A673 (cell line): ENCODE measurements around the gene HECW1. TPM values are rescaled to one million over a fixed set of nuclear protein-coding genes. Genes with fewer than 3 reads are reported as not detected.

Experiments
- BruUV-seq: library from RNA; stranded (reverse); fragments of 400-500 nt; replicated peaks from 2 replicates; lab custom pipeline; 2021; lab: Mats Ljungman, UMichigan
- CTCF ChIA-PET: fragments of 300-600 bp; sonication (Branson Sonifier 250); formaldehyde crosslinking; loops from one replicate; lab custom pipeline; 2022; ENCODE audit warnings: antibody characterized with exemption; lab: Charles Lee
- POLR2A ChIA-PET: fragments of 300-600 bp; sonication (Branson Sonifier 250); formaldehyde crosslinking; loops from one replicate; lab custom pipeline; 2022; ENCODE audit warnings: antibody characterized with exemption; ENCODE audit not compliant: low non-redundant PET; lab: Charles Lee
- DNase-seq: peaks from one replicate; pipeline ENCODE4 v3.0.0-alpha.2; 2015; ENCODE audit warnings: low spot score
- H3K27ac ChIP-seq: fragments of 200-600 bp; sonication (generic); 2 replicates; pipeline ENCODE4 v1.5.1; 2016; ENCODE audit warnings: mixed run types, low read depth, mild to moderate bottlenecking, mixed read lengths, antibody characterized with exemption, low read length; ENCODE audit not compliant: poor library complexity, severe bottlenecking
- H3K27me3 ChIP-seq: fragments of 200-600 bp; sonication (generic); replicated peaks from 2 replicates; pipeline ENCODE4 v1.6.1; 2017; ENCODE audit warnings: mixed run types, low read depth, mild to moderate bottlenecking, mixed read lengths, antibody characterized with exemption, low read length; ENCODE audit not compliant: insufficient read depth, poor library complexity
- H3K36me3 ChIP-seq: fragments of 200-600 bp; sonication (generic); 2 replicates; pipeline ENCODE4 v1.6.1; 2016; ENCODE audit warnings: mixed run types, mild to moderate bottlenecking, mixed read lengths, antibody characterized with exemption, low read length; ENCODE audit not compliant: insufficient read depth, poor library complexity, severe bottlenecking
- H3K4me1 ChIP-seq: fragments of 200-600 bp; sonication (generic); 2 replicates; pipeline ENCODE4 v1.6.1; 2017; ENCODE audit warnings: mixed run types, mild to moderate bottlenecking, mixed read lengths, antibody characterized with exemption, low read length; ENCODE audit not compliant: insufficient read depth, poor library complexity, severe bottlenecking
- H3K4me3 ChIP-seq: fragments of 200-600 bp; sonication (generic); 2 replicates; pipeline ENCODE4 v1.5.1; 2016; ENCODE audit warnings: low read depth, mixed run types, mild to moderate bottlenecking, mixed read lengths, low read length; ENCODE audit not compliant: poor library complexity, severe bottlenecking
- H3K9me3 ChIP-seq: fragments of 200-600 bp; sonication (generic); 2 replicates; pipeline ENCODE4 v1.6.1; 2016; ENCODE audit warnings: mixed run types, low read depth, mild to moderate bottlenecking, mixed read lengths, antibody characterized with exemption, low read length; ENCODE audit not compliant: poor library complexity, severe bottlenecking
- CTCF ChIP-seq: fragments of 300-800, 200-600 bp; sonication (generic); conservative IDR thresholded peaks from 2 replicates; pipeline ENCODE4 v1.5.1; 2017; ENCODE audit warnings: low read depth, mild to moderate bottlenecking, antibody characterized with exemption, low read length, moderate library complexity, mixed read lengths
- EZH2 ChIP-seq: fragments of 200-600 bp; sonication (generic); IDR thresholded peaks from 2 replicates; pipeline ENCODE4 v1.6.1; 2017; ENCODE audit warnings: borderline replicate concordance, low read depth, mild to moderate bottlenecking, mixed read lengths, antibody characterized with exemption, low read length; ENCODE audit not compliant: poor library complexity, severe bottlenecking
- intact Hi-C: fragments of 100-400 bp; cut with micrococcal nuclease; formaldehyde crosslinking; loops from one replicate; pipeline ENCODE4 v1.10.0; 2022; ENCODE audit not compliant: unreplicated experiment
- total RNA-seq: library from RNA; stranded (reverse); gene quantifications from 2 replicates; pipeline ENCODE4 v1.2.3, GENCODE V29; 2021

The HECW1 gene
- total RNA-seq, 1 experiment from 2014 or later = 0.39 TPM

- DNase-seq = peak; percentile 62
- BruUV-seq = no TSS peak
- TF ChIP-seq CTCF (peak; percentile 73), EZH2 (no peak)
- H3K4me3 ChIP-seq = no peak overlapping the region
- CTCF ChIA-PET = interaction anchor here (0.5 to 1.3 kb wide), 4 partner anchors 117 to 491 kb away, joined by 3 read pairs; no protein-coding TSS in a partner anchor
- H3K36me3 ChIP-seq = no peaks in the 10 kb centered on the region
- no peak overlapping the region for H3K27ac ChIP-seq
- no peaks in the 10 kb centered on the region for H3K4me1 ChIP-seq
- no peaks in the 10 kb centered on the region for H3K9me3 ChIP-seq
- intact Hi-C loops = loop anchor here (5.0 to 10.0 kb wide), 3 partner anchors 267 to 1510 kb away; no protein-coding TSS in a partner anchor
- H3K27me3 ChIP-seq = no peaks in the 10 kb centered on the region
- POLR2A ChIA-PET = interaction anchor here (0.7 kb wide), 1 partner anchor 57 kb away, joined by 3 read pairs; no protein-coding TSS in a partner anchor
Measured at GRCh38 chr7:43454936-43455518, 342.6 kb downstream of the HECW1 start.

GRCh38 chr7:43456200-43456599, 343.8 kb downstream of the HECW1 start:
- ChIA-PET CTCF (interaction anchor here (0.6 to 1.3 kb wide), 7 partner anchors 16 to 265 kb away, joined by 3 to 9 read pairs (median 5); partner anchors contain the start of gene STK17A), POLR2A (no interaction called here)
- Histone ChIP-seq H3K4me1 (no peaks in the 10 kb centered on the region), H3K36me3 (no peaks in the 10 kb centered on the region), H3K4me3 (no peak overlapping the region), H3K27ac (no peak overlapping the region), H3K9me3 (no peaks in the 10 kb centered on the region), H3K27me3 (no peaks in the 10 kb centered on the region)
- TF ChIP-seq CTCF = no peak; the same call in 1 of the 2 replicates
- DNase-seq = peak; percentile 38
- no TSS peak for BruUV-seq
- intact Hi-C loops = loop anchor here (2.0 to 10.0 kb wide), 4 partner anchors 245 to 1511 kb away; no protein-coding TSS in a partner anchor

- BruUV-seq = no TSS peak
- intact Hi-C loops = loop anchor here (5.0 to 10.0 kb wide), 3 partner anchors 264 to 1514 kb away; no protein-coding TSS in a partner anchor
- no peak overlapping the region for H3K27ac ChIP-seq
- CTCF ChIA-PET = no interaction called here
- H3K9me3 ChIP-seq = no peaks in the 10 kb centered on the region
- no peaks in the 10 kb centered on the region for H3K36me3 ChIP-seq
- no peaks in the 10 kb centered on the region for H3K27me3 ChIP-seq
- TF ChIP-seq EZH2 (no peak), CTCF (no peak)
- no peak overlapping the region for H3K4me3 ChIP-seq
- H3K4me1 ChIP-seq = peaks cover 6% of the 10 kb centered on the region
- POLR2A ChIA-PET = no interaction called here
- DNase-seq = no peak
Measured at GRCh38 chr7:43458330-43459018, 346.0 kb downstream of the HECW1 start.
